Vagina (tissue), 2 donors: ENCODE results near the gene FCN1.
"Not testable (repeated sequence)": the region's sequence is repeated elsewhere in the genome, so short reads cannot be mapped to it uniquely, and the experiment has no call there.

ENCODE experiments used
- CTCF ChIP-seq, 3 experiments: fragments of 450-650 bp in 2 of 3; fragments of 200-600 bp in 1 of 3; sonication (generic) in 1 of 3; IDR thresholded peaks; one replicate each; pipeline ENCODE4 v1.5.1; 2017 to 2019; ENCODE audit warnings: antibody characterized with exemption in 3 of 3, mild to moderate bottlenecking in 2 of 3, moderate library complexity in 2 of 3
- POLR2A ChIP-seq, 2 donors: fragments of 450-650 bp; IDR thresholded peaks; one replicate each; pipeline ENCODE4 v1.6.1; 2017; ENCODE audit warnings: antibody characterized with exemption in 2 of 2, mild to moderate bottlenecking in 2 of 2, moderate library complexity in 2 of 2

GRCh38 chr9:134956387-134956786, 38.7 kb upstream of the FCN1 start:
- TF ChIP-seq CTCF, POLR2A (IDR thresholded peaks at IDR 0.05): not testable (repeated sequence)
